Cardiac muscle cell (in vitro differentiated cells and primary cell): ENCODE measurements around the gene GRIA1. TPM values are rescaled to one million over a fixed set of nuclear protein-coding genes. Genes with fewer than 3 reads are reported as not detected.

Experiments
- DNase-seq, 2 donors: peaks; one replicate each; pipeline versions ENCODE4 v3.0.0 to v3.0.0-alpha.2; 2010 to 2017; ENCODE audit warnings: low read depth in 1 of 2, low spot score in 1 of 2
- H3K27ac ChIP-seq: fragments of 200-600 bp; sonication (generic); 2 replicates; pipeline ENCODE4 v1.5.1; 2016
- H3K27me3 ChIP-seq: fragments of 200-600 bp; sonication (generic); 2 replicates; pipeline ENCODE4 v1.6.0; 2016; ENCODE audit warnings: control low read depth
- H3K36me3 ChIP-seq: fragments of 200-600 bp; sonication (generic); 2 replicates; pipeline ENCODE4 v1.5.1; 2016; ENCODE audit warnings: control low read depth
- H3K4me1 ChIP-seq: fragments of 200-600 bp; sonication (generic); 2 replicates; pipeline ENCODE4 v1.8.1; 2017; ENCODE audit warnings: low read depth, mild to moderate bottlenecking, mixed run types
- H3K4me3 ChIP-seq: fragments of 200-600 bp; sonication (generic); 2 replicates; pipeline ENCODE4 v1.5.1; 2016; ENCODE audit warnings: mild to moderate bottlenecking
- H3K9me3 ChIP-seq: fragments of 200-600 bp; sonication (generic); 2 replicates; pipeline ENCODE4 v1.5.1; 2017; ENCODE audit warnings: low read depth, mild to moderate bottlenecking, control low read depth
- polyA plus RNA-seq: library from polyadenylated mRNA; unstranded; fragments of >200 nt; fragmentation: Nextera tagmentation; extraction: Ambion mirVana; gene quantifications from 2 replicates; pipeline ENCODE4 v1.2.1, GENCODE V29; 2016
- total RNA-seq: library from RNA; depleted of rRNA; stranded (reverse); fragments of >200 nt; gene quantifications from 2 replicates; pipeline ENCODE4 v1.2.3, GENCODE V29; 2016
- TF ChIP-seq, protein P1 (sequence below): IDR thresholded peaks from 2 replicates; pipeline ENCODE4 v1.5.1; 2012; ENCODE audit warnings: low read depth, mild to moderate bottlenecking, low read length

Gene GRIA1
- total and polyA plus RNA-seq, 2 experiments from 2014 or later, result 1.6 to 2.3 TPM

DNA sequence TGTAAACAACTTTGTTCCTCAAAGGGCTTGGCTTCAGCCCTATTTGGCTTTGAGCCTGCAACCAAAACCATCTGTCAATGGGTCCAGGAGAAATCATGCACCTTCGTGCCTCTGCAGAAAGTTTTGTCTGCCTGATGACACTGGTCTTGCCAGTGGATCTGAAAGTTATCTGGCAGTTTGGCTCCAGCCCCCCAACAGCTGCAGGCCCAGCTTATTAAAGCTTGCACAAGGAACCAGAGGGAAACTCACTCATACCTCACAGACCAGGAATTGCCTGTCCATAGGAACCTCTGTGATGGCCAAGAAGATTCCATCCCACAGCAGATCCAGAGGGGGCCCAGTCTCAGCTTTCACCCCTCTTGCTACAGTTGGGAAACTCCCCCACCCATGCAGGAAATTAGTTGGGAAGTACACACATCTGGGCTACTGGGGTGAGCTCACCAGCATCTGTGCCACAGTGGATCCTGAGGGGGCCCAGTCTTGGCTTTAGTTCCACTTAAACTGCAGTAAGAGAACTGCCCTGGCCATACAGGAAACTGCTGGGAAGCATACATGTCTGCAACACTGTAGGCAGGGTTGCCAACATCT, 265.5 kb downstream of the GRIA1 start:
- no peak overlapping the region for H3K4me3 ChIP-seq
- no peaks in the 10 kb centered on the region for H3K4me1 ChIP-seq
- H3K27me3 ChIP-seq, result no peaks in the 10 kb centered on the region
- DNase-seq, result no peak
- no peaks in the 10 kb centered on the region for H3K36me3 ChIP-seq
- H3K27ac ChIP-seq, result no peak overlapping the region
- TF ChIP-seq, protein P1, sequence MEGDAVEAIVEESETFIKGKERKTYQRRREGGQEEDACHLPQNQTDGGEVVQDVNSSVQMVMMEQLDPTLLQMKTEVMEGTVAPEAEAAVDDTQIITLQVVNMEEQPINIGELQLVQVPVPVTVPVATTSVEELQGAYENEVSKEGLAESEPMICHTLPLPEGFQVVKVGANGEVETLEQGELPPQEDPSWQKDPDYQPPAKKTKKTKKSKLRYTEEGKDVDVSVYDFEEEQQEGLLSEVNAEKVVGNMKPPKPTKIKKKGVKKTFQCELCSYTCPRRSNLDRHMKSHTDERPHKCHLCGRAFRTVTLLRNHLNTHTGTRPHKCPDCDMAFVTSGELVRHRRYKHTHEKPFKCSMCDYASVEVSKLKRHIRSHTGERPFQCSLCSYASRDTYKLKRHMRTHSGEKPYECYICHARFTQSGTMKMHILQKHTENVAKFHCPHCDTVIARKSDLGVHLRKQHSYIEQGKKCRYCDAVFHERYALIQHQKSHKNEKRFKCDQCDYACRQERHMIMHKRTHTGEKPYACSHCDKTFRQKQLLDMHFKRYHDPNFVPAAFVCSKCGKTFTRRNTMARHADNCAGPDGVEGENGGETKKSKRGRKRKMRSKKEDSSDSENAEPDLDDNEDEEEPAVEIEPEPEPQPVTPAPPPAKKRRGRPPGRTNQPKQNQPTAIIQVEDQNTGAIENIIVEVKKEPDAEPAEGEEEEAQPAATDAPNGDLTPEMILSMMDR, result no peak
- no peaks in the 10 kb centered on the region for H3K9me3 ChIP-seq

DNA sequence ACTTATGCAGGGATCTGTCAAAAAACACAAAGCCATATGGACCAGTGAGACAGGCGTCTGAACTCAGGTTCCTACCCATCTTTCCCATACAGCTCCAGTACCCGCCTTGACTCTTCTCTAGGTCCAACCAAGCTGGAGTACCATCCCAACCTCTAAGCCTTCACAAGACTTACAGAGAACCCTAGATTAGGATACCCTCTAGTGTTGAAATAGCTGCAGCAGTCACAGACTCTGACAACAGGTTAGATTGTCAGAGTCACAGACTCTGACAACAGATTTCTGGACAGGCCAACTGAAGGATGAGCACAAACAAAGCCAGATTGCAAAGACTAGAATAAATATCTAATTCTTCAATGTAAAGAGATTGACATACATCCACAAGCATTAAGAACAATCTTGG, 266.1 kb downstream of the GRIA1 start:
- Histone ChIP-seq H3K4me1 (no peaks in the 10 kb centered on the region), H3K9me3 (no peaks in the 10 kb centered on the region), H3K36me3 (no peaks in the 10 kb centered on the region), H3K27ac (no peak overlapping the region), H3K4me3 (no peak overlapping the region), H3K27me3 (no peaks in the 10 kb centered on the region)
- TF ChIP-seq, protein P1, result peak; percentile 4
- DNase-seq, result no peak

DNA sequence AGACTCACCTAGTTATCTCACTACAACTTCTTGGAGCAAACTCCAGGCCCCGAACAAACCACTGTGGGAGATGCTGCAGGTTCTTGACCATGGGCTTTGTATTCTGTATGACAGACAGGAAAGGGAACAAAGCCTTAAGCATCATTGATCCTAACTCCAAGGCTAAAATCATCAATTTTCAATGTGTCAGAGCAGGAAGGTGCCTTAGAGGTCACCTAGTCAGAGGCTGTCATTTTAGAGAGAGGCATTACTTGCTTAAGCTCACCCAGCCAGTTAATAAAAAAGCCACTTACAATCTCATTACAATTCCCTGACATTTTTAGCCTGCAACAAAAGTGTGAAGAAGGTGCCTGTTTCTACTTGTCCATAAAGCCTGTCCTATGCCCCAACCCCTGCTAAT, 275.5 kb downstream of the GRIA1 start:
- Histone ChIP-seq H3K4me3 (no peak overlapping the region), H3K27ac (no peak overlapping the region), H3K9me3 (no peaks in the 10 kb centered on the region), H3K27me3 (no peaks in the 10 kb centered on the region), H3K36me3 (no peaks in the 10 kb centered on the region), H3K4me1 (no peaks in the 10 kb centered on the region)
- TF ChIP-seq, protein P1, result no peak
- no peak for DNase-seq

DNA sequence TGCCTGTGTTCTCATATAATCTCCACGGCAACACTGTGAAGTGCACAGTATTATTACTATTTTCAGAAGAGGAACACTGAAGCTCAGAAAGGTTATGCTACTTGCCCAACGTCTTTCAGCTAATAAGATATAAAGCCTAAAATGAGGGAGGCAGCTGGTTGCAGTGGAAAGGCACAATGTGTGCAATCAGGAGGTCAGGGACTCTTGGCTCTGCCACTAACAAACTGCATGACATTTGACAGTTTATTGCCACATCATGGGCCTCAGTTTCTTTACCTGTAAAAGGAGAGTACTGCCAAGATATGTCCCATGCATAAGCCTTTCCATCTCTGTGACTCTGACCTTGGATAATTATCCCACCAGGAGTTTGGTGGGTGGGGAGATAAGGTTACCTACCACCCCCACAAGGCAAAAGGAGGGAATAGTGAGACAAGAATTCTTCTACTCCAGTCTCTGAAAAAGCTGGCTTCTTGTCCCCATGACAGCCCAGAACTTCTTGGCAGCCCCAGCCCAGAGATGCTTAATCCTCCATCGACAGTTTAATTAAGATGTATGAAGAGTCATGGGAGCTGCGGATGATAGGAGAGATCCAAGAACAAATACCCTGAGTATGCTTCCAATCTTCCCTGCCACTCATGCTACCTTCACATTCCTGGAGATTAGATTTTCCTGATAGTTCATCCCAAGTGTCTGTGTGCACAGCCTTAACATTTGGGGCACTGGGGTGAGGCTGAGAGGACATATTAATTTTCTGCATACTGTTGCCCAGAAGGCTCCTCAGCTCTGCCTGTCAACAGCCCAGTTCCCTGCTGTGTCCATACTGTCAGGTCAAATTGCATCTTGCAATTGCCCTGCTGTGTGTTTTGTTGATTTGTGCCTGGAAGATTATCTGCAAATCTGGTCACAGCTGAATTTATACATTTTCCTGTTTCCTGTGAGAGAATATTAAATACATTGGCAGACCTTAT, 277.0 kb downstream of the GRIA1 start:
- no peak overlapping the region for H3K27ac ChIP-seq
- H3K4me1 ChIP-seq, result no peaks in the 10 kb centered on the region
- DNase-seq, result no peak
- H3K36me3 ChIP-seq, result no peaks in the 10 kb centered on the region
- no peak overlapping the region for H3K4me3 ChIP-seq
- H3K9me3 ChIP-seq, result no peaks in the 10 kb centered on the region
- TF ChIP-seq, protein P1, result no peak
- H3K27me3 ChIP-seq, result no peaks in the 10 kb centered on the region

DNA sequence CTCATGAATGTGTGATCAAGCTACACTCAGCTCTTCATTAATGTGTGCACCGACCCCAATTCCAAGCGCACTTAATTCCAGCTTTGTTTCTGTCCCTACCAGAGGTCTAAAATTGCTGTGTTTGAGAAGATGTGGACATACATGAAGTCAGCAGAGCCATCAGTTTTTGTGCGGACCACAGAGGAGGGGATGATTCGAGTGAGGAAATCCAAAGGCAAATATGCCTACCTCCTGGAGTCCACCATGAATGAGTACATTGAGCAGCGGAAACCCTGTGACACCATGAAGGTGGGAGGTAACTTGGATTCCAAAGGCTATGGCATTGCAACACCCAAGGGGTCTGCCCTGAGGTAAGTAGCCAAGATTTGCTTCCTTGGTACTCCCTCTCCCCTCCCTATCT, 279.6 kb downstream of the GRIA1 start:
- Histone ChIP-seq H3K4me1 (no peaks in the 10 kb centered on the region), H3K36me3 (no peaks in the 10 kb centered on the region), H3K27ac (no peak overlapping the region), H3K4me3 (no peak overlapping the region), H3K9me3 (no peaks in the 10 kb centered on the region), H3K27me3 (no peaks in the 10 kb centered on the region)
- DNase-seq, result no peak
- TF ChIP-seq, protein P1, result no peak
